GM18861 (cell line): ENCODE data around the gene TMTC2.

Experiments
- ATAC-seq: cut with Tn5 transposase; IDR thresholded peaks from one replicate; pipeline ENCODE4 v1.9.1; 2021; ENCODE audit not compliant: unreplicated experiment

The TMTC2 gene

DNA sequence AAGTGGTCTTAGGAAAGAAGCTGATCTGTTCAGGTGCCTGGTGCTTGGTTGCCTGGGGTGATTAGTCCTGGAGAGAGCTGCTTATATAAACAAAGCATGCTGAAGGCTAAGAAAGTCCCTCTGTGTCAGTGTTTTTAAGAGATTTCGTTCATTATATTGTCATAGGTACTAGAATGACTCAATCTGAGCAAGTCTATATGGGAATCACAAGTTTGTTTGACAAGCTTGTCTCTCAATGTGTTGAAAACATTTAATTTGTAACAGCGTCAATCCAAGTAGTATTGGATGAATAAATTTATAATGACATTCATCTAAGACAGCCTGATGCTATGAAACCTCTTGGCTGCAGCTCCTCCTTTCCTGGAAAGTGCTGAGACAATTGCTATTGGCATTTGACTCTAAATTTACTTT is 256.3 kb downstream of the TMTC2 start:
- peak; percentile 57 for ATAC-seq

DNA sequence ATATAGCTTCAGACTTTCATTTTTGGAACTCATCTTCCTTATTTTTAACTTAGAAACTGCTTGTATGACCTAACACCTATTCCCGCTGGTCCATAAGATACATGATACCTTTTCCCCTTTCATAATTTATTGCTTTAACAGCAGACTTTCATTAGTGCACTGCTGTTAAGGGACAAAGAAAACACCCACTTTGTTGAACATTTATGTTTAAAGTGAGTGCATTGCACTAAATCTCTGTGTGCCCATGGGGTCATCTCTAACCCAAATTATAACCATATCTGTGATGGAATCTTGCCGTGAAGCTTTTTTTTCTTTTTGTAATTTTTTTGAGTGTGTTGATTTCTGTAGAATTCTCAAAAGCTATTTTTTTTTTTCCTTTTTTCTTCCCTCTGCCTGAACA is 261.8 kb downstream of the TMTC2 start:
- ATAC-seq: no peak

DNA sequence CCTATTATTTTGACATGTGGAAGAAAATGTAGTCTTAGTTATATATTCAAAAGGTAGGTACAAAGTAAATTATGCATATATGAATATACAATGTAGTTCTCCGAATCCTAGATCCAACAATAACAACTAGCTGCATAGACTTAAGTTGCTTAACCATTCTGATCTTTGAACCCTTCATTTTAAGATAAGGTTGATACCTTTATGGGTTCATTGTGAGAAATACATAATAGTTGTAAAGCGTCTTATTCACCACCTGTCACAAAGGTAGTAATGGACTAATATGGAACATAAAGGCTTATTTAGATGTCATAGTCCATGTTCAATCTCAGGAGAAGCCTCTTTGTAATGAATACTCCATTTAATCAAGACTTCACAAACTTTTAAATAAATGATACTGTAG is 263.6 kb downstream of the TMTC2 start:
- ATAC-seq: no peak

DNA sequence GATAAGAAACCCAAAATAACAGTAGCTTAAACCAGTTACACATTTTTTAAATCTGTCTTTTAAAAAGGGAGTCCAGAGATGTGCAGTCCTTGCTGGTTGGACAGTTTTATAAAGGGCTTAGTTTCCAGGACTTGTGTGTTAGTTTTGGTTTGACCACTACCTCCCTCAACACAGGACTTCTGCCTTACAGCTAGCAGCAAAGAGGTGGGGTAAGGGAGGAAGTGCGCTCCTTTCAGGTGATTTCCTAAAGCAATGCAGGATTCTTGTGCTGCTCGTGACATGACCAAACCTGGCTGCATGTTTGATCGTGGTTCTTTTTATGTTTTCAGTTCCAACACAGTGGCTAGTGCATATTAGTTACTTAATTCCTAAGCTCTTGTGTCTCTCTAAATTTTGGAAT is 266.2 kb downstream of the TMTC2 start:
- no peak for ATAC-seq

DNA sequence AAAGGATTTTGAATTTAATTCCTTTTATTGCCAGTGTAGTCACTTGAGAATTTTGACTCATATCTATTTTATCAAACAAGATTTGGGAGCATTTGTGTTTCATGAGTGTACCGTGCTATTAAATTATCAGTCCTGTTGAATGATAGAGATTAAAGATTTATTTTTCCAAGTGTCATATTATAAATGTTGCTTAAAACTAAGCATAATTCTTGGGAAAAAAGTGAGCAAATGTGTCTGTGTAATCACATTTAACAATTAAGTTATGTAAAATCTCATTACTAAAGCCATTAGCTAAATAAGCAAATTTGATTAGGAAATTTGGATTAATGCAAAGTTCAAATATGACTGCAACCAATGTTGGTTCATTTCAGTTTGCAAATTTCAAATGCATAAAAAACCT is 266.7 kb downstream of the TMTC2 start:
- ATAC-seq: no peak

DNA sequence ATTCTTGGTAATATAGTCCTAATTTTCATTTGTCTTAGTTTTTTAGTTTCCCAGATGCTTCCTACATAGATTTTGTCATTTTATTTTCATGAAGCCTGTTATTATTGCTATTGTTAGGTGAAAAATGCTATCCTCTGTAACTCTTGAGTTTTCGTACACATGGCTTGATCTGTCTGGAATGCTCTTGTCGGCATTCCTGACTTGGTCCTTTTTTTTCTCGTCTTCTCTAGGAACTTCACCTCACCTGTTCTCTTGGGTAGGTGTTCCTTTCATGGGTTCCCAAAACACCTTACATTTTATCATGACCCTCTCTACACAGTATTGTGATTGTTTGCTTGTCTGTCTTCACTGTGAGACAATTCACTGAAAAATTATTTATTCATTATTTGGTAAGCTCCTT is 267.4 kb downstream of the TMTC2 start:
- no peak for ATAC-seq

DNA sequence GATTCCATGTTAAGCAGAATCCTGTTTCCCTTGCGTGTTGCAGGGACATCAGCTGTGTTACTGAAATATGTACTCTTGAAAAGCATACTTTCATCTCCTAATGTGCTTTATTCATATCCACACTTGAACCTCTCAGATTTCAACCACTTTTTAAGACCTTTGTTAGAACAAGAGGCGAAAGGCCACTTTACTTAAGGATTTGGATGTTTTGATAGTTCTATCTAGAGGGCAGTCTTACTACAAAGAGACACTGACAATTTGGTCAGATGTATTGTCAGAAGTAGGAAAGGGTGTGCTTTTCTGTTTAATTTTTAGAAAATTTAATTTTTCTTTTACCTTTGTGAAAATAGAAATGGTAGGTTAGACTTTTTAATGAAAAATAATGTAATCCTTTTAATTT is 267.9 kb downstream of the TMTC2 start:
- ATAC-seq: no peak

DNA sequence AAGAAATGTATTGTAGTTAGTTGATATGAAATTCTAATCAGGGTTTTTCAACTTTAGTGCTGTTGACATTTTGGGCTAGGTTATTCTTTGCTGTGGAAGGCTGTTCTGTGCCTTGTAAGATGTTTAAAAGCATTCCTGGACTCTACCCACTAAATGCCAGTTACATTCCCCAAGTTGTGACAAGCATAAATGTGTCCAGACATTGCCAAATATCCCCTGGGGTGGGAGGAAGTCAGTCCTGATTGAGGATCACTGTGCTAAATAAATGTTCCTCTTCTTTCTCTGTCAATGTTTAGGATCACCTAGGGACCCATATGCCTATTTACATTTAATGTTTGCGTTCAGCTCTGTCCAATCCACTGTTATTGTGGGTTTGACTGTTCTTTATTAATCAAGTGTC is 268.3 kb downstream of the TMTC2 start:
- ATAC-seq: no peak

DNA sequence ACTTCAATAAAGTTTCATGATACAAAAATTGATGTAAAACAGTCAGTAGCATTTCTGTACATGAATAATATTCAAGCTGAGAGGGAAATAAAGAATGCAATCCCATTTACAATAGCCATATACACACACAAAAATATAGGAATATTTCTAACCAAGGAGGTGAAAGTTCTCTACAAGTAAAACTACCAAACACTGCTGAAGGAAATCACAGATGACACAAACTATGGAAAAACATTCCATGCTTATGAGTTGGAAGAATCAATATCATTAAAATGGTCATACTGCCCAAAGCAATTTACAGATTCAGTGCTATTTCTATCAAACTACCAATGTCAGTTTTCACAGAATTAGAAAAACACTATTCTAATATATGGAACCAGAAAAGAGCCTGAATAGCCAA is 272.3 kb downstream of the TMTC2 start:
- no peak for ATAC-seq

DNA sequence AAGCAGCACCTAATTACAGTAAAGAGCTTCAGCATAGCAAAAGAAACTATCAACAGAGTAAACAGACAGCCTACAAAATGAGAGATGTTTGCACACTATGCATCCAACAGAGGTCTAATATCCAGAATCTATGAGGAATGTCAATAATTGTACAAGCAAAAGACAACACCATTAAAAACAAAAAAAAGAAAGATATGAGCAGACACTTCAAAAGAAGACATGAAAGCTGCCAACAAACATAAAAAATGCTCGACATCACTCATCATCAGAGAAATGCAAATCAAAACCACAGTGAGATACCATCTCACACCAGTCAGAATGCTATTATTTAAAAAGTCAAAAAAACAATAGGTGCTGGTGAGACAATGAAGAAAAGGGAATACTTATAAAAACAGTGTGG is 273.1 kb downstream of the TMTC2 start:
- ATAC-seq: no peak

DNA sequence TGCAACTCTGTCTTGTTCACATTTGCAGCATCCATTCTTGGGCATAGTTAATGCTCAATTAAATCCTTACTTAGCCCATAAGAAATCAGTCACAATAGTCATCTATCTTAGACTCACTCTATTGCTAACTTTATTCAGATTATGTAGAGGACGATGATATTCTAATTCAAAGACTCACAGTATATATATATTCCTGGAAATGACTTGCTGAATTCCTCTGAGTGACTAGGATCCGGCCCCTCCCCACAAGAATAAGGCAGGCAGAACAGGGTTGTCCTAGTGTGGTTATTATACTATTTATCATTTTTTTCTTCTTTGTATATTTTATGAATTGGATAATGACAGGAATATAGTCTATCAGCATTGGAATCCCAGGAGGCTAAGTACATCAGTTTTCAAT is 275.1 kb downstream of the TMTC2 start:
- no peak for ATAC-seq

DNA sequence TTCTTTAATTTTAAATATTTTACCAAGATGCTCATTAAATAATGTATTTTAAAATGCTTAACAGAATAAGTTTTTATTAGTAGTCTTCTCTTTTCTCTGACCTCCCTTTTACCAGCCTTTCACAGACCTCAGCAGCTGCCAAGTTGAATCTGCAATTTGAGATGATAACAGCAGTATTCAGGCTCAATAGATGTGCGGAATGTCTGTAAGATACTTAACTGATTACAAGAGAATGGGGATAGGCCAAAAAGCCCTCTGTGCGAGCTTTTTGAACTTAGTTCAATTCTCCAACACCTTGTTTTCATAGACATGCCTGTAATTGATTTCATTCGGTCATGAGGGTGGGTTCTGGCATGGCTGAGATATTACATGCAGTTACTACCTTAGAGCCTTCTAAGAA is 277.2 kb downstream of the TMTC2 start:
- ATAC-seq: no peak

DNA sequence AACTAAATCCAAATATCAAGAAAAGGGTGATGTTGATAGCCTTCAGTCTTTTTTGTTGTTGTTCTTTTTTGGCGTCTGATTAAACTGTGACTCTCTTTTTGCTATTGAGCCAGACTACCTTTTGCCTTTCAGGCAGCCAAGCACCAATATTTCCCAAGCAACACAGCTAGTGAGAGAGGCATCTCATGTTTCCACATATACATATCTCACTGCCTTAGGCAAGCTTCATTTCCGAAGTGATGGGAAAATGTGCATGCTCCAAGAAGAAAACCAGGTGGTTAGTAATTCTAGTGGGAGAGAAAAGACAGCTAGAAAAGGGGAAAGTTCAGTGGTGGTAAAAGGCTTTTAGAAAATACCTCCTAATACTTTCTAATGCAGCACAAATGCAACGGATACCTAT is 277.7 kb downstream of the TMTC2 start:
- no peak for ATAC-seq

DNA sequence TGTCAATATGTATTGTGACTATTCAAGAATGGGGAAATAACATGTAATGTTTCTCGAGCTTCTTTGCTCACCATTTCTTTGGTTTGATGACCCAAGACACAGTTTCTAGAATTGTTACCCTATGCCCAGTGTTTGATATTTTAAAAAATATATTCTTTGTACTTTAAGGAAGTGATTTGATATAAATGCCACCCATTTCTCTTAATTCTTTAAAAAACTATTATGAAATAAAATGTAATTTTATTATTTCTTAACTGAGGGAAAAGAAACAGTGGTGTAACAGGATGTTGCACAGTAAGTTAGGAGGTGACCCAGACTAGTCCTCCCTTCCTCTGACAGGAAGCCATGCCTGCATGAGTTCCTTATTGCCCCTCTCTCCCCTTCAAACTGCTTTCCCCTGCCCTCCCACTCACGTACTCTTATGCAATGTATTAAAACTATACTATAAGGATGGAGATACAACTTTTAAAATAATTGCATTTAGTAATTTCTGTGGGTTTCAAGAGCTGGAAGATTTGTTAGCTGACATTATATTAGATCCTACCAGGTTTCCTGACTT is 279.4 kb downstream of the TMTC2 start:
- no peak for ATAC-seq

DNA sequence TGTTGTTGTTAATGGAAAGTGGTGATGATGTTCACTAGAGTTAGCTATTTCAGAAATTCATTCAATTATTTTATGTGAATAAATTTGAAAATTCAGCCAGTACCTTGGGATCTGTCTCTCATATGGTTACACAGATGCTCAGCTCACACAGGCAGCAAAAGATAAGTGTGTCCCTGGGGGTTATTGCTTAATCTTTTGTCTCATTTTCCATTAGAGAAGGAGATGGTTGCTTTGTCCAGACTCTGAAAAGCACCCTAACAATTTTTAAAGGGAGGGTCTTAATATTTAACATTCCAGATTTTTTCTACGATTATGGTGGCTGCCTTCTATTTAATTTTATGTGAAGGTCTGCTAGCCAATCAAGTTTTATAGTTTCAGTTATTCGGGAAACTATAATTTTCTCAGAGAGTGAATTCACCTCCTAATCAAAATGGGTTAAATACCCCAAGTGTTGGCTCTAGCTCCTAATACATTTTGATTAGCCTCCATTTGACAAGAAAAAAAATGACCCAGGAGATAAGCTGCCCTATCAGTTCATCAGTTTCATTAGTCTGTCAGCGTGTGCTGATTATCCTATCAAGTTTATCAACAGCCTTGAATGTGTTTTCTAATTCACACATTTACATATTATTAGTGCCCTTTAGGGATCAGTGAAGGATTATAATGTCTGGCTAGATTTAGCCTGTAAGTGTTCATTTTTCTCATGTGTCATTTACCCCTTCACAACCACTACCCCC is 282.1 kb downstream of the TMTC2 start:
- ATAC-seq: no peak

DNA sequence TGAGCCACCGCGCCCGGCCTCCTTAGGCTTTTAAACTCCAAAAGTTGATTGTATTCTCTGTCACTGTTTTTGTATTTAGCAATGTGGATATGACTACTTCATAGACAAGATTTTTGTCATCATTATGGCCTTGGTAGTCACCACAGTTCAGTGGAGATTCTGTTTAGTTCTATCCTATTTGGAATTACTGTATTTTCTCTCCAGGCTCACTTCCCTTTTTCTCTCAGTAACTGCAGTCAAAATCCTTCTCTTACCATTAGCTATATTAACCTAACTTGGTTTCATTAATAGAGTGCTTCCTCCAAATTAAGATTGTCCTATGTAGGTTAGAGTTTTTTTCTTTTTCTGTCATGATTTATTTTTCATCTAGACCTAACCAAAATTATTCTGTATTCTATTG is 283.9 kb downstream of the TMTC2 start:
- no peak for ATAC-seq

DNA sequence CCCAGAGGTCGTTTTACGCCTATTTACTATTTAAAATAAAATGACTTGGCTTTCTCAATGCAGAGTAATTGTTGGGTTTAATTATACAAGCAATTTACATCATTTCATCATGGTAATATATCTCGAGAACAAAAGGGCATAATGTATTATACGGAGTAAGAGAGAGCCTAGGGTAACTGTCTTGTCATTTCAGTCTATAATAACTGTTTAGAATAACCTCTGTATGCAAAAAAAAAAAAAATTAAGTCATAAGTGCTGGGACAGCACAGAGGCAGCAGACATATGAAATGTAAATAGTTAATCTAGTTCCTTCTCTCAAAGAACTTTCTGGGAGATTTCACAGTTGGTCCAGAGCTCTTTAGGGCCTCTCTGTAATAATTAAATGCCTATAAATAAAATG is 284.9 kb downstream of the TMTC2 start:
- no peak for ATAC-seq

DNA sequence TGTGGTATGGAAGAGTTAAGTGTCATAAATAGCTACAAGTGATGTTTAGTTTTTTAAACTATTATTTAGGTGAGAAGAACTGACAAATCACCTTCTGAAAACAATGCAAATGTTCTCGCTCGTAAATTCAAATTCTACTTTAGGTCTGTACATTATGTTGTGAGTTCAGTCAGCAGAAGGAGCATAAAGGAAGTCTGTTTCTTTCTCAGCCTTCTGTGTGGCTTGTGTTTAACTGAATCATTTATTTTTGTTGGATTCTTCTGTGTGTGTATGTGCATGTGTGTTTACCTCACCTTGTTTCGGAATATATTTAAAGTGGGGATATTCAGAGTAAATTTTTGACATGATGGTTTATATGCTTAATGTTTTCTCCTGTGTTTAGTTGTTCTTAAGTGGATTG is 285.9 kb downstream of the TMTC2 start:
- no peak for ATAC-seq

DNA sequence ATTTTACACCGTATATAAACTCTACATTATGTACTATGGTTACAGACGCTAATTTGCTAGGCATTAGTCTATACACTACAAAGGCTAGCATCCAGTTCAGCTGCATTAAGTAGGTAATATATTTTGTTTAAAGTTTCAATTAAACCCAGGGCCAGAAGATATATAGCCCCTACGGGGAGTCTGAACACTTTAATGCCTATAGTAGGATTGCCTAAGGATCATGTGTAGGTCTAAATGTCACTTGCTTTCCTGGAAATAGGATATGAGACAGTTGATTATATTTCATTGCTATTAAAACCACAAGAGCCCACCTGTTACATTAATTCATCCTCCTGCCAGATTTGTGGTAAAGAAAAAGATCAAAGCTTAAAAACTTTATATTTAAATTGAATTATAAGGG is 286.9 kb downstream of the TMTC2 start:
- ATAC-seq: no peak

DNA sequence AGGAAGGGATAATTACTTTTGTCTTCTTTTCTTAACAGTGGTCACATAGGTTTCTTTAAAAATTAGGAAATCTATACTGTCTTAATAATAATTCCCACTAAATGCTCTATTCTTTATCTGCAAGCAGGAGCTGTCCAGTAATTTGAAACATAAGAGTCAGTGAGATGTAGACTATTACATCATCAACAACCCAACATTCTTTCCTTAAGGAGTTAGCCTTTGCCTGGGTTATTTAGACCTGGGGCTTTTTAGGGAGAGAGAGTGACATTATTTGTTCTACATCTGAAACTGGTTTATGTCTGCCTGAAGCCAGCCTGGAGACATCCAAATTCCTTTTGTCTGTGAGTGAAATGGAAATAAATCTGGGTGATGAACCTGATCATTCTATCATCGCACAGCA is 294.4 kb downstream of the TMTC2 start:
- ATAC-seq: no peak

DNA sequence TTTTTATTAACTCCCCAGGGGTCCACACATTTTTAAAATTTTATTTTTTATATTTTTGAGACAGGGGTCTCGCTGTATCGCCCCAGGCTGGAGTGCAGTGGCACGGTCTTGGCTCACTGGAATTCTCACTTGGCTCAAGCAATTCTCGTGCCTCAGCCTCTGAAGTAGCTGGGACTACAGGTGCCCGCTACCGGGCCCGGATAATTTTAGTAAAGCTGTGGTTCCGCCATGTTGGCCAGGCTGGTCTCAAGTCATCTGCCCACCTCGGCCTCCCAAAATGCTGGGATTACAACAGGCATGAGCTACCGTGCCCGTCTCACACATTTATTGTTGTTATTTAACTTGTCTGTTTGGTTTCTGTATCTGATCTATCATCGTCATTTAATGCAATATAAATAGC is 307.4 kb downstream of the TMTC2 start:
- ATAC-seq: no peak

DNA sequence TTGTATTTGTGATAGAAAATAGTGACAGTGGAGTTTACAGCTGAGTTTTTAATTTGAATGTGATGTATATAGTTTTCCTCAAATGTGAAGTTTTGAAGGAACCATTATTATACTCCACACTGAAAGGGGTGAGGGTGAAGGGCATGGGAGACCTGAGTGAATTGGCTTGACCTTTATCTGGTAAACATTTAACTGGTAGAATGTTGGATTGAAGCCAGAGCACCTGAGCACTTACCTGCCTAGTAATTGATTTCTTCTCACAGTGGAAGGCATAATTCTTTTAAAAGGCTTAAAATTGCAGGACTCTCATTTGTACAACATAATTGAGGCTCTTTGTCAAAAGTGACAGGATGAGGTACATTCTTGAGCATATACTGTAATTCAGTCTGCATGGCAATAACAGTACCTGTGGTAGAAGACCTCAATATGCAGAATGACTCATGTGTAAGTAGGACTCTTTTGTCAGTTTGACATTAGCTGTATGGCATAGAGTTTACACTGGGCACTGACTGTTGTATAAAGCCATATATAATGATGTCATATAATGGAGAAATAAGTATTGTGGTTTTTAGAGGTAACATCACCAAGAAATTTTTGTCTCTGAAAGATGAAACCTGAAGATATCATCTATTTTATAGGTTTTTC is 309.6 kb downstream of the TMTC2 start:
- peak; percentile 93 for ATAC-seq

DNA sequence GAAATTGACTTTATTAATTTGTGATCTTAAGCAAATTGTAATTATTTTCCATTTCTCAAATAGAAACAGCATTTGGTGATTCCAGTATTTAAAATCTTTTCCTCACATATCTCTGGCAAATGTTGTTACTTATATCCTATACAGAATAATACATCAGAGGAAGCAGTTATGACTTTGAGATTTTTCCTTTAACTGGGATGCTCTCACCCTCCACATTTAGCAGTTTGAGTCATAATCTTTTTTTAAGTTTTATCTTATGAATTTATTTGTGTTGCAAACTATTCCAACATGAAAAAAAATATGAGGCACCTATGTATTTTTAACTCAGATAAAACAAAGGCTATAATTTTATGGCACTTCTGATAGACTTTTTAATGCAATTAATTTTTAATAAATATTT is 311.8 kb downstream of the TMTC2 start:
- no peak for ATAC-seq
